ENCODE measurements around the gene CETN3.
"Not testable (repeated sequence)": the region's sequence is repeated elsewhere in the genome, so short reads cannot be mapped to it uniquely, and the experiment has no call there.

Gene CETN3

DNA sequence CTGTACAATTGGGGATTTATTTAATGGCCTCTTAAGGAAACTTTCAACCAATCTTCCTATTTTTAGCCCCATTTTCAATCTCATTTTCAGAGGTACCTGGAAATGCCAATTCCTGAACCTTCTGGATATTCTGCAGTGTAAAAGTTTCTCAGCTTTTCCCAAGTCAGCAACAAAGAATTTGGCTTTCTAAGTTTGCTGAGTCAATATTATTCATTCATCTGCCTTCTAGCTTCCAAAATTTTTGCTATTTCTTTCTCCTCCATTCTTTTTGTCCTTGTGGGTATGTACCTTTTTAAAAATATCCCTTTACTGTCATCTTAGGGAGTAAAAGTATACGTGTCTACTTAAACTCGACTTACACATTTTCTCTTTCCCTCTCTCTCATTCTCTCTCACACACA, 25.7 kb downstream of the CETN3 start:
- no peak for DNase-seq (ENCODE audit: low read depth in 2 of 2)

- no peak for DNase-seq (ENCODE audit: low read depth in 2 of 2)
Measured at GRCh38 chr5:90381213-90381929, 28.2 kb downstream of the CETN3 start.

DNA sequence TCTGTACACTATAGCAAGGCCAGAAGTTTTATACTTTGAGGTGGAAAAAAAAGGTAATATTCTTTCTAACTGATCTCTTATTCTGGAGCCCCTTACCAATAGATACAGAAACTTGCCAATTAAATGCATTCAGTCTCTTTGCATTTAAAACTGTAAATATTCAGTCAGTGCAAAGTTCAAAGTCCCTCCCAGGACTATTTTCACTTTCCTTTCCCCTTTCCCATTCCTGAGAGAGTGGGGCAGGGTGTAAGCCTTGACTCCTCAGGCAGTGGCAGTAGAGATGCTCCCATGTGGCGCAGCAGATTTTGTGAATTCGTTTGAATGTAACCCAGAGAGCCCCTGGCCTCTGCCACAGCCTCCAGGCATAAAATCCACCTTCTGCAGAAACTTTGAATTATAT, 29.9 kb downstream of the CETN3 start:
- DNase-seq (ENCODE audit: low read depth in 2 of 2): no peak

- DNase-seq (ENCODE audit: low read depth in 2 of 2): no peak
Measured at GRCh38 chr5:90378752-90379151, 30.8 kb downstream of the CETN3 start.

DNA sequence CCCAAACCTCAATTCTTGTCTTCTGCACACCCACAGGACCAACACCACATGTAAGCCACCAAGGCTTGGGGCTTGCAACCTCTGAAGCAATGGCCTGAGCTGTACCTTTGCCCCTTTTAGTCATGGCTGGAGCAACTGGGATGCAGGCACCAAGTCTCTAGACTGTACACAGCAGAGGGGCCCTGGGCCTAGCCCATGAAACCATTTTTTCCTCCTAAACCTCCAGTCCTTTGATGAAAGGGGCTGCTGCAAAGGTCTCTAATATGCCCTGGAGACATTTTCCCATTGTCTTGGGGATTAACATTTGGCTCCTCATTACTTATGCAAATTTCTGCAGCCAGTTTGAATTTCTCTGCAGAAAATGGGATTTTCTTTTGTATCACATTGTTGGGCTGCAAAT, 38.3 kb downstream of the CETN3 start:
- not testable (repeated sequence) for DNase-seq (ENCODE audit: low read depth in 2 of 2)

GRCh38 chr5:90368454-90369246, 40.9 kb downstream of the CETN3 start:
- no peak for DNase-seq (ENCODE audit: low read depth in 2 of 2)

GRCh38 chr5:90367879-90368278, 41.7 kb downstream of the CETN3 start:
- no peak for DNase-seq (ENCODE audit: low read depth in 2 of 2)

DNA sequence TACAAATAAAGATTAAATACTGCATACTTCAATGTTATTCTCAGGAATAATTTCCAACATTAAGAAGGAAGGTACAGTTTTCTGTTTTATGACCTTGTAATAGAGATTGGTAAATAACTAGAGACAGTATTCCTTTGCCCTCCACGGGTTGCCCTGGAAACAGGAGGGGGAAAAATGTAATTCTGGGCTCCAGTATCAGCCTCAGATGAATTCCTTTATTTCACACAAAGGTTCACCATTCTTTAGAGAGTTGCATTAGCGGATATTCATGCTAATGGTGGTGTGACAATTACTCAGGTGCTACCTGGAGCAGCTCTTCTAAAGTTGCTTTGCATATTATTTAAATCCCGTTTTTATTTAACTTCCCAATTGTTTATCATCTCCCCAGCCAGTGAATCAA, 42.6 kb downstream of the CETN3 start:
- DNase-seq (ENCODE audit: low read depth in 2 of 2): no peak

- no peak for DNase-seq (ENCODE audit: low read depth in 2 of 2)
Measured at GRCh38 chr5:90365328-90365727, 44.2 kb downstream of the CETN3 start.

DNA sequence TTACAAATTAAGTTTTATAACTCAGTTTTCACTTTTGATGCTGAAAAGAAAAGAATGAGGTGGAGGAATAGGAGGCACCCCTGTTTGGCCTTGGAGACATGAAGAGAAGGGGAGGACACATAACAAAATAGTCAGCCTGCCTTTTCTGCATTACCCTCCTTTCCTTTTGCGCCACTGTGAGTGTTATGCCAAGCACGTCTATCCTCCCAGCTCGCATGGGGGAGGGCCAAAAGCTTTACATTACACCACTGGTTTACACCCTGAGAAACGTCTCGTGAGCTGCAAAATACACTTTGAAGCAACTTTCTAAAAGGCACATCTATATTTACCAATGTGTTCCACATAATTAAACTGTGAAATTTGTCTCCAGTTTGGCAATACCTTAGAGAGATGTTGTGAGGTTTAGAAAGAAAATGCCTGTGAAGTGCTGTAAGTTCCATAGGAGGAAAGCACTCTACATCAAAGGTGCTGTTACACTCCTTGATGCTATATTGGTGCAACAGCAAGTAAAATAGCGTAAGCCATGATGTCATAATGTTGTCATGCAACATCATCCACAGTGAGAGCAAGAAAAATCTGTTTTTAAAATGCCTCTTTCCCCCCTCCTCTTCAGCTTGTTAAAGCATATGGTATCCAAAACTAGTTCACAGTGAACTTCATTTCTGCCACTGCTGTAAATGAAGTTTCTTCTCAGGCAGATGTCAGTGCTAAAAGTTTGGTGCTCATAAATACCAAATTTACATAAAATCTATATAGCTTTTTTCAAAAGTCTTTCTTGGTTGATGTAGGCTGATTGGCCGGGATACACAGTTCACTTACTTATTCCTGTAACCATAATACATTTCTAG, 50.3 kb downstream of the CETN3 start:
- no peak for DNase-seq (ENCODE audit: low read depth in 2 of 2)

- DNase-seq (ENCODE audit: low read depth in 2 of 2): no peak
Measured at GRCh38 chr5:90356622-90357021, 52.9 kb downstream of the CETN3 start.

- DNase-seq (ENCODE audit: low read depth in 2 of 2): no peak
Measured at GRCh38 chr5:90356176-90356575, 53.4 kb downstream of the CETN3 start.

GRCh38 chr5:90355635-90356034, 53.9 kb downstream of the CETN3 start:
- DNase-seq (ENCODE audit: low read depth in 2 of 2): no peak

GRCh38 chr5:90353254-90353653, 56.3 kb downstream of the CETN3 start:
- no peak for DNase-seq (ENCODE audit: low read depth in 2 of 2)

DNA sequence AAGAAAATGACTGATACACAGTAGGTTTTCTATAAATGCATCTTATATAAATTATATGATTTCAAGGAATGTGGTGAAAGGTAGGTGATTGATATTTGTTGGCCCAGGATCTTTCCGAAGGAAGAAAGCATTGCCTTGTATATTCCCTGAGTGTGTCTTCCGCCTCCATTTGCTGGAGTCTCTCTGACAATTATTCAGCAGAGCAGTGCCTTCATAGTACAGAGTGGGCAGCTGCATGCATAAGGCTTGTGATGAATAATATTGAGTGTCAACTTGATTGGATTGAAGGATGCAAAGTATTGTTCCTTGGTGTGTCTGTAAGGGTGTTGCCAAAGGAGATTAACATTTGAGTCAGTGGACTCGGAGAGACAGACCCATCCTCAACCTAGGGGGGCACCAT, 58.5 kb downstream of the CETN3 start:
- DNase-seq (ENCODE audit: low read depth in 2 of 2): no peak

- no peak for DNase-seq (ENCODE audit: low read depth in 2 of 2)
Measured at GRCh38 chr5:90347462-90347861, 62.1 kb downstream of the CETN3 start.

DNA sequence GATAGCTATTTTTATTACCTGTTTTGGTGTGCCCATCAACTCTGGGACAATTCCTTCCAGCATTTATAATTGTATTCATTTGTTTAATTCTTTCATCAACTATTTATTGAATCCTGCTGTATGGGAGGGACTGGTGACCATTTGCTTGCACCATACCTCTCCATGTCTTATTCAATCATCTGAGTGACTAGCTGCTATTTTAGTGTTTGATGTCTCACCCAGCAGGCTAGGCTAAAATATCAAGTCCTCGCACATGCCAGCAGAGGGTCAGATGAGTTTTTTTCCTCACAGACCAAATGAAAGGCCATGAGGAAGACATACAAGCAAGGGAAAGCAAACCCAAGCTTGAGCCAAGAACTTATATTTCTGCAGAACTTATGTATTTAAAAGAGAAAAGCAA, 63.9 kb downstream of the CETN3 start:
- no peak for DNase-seq (ENCODE audit: low read depth in 2 of 2)

GRCh38 chr5:90344689-90345088, 64.9 kb downstream of the CETN3 start:
- no peak for DNase-seq (ENCODE audit: low read depth in 2 of 2)

GRCh38 chr5:90343731-90344130, 65.8 kb downstream of the CETN3 start:
- DNase-seq (ENCODE audit: low read depth in 2 of 2): not testable (repeated sequence)

DNA sequence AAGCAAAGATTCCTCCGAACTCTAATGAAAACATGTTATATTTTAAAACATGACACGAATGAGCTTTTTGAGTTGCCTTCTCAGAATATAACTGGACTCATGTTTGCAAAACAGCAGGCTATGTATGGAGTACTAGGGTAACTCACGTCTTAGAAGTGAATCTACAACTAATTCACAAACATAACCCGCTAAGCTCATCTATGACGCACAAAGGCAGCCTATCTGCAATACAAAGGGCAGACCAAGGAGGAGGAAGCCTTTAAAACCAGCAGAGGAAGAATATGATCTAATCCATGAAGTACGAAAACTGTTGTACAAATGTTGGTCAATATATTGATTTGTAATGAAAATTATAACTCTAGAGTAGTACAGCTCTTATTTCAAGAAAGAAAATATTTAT, 67.0 kb downstream of the CETN3 start:
- DNase-seq (ENCODE audit: low read depth in 2 of 2): no peak
